Measurements from ENCODE around the gene TM2D3.

Gene TM2D3

GRCh38 chr15:101625980-101626379 lies 26.2 kb downstream of the TM2D3 start:
- TF ChIP-seq CTCF (IDR thresholded peaks at IDR 0.05; ENCODE audit: borderline replicate concordance, insufficient read depth, low read depth, low read length): no peak
- no peak overlapping the region for H3K4me3 ChIP-seq (ENCODE audit: low read depth, low read length)

- no peak overlapping the region for H3K4me3 ChIP-seq (ENCODE audit: low read depth, low read length)
- TF ChIP-seq CTCF (IDR thresholded peaks at IDR 0.05; ENCODE audit: borderline replicate concordance, insufficient read depth, low read depth, low read length): no peak
Observed at GRCh38 chr15:101625184-101625583, 27.0 kb downstream of the TM2D3 start.

- H3K4me3 ChIP-seq (ENCODE audit: low read depth, low read length): no peak overlapping the region
- no peak for TF ChIP-seq CTCF (IDR thresholded peaks at IDR 0.05; ENCODE audit: borderline replicate concordance, insufficient read depth, low read depth, low read length)
Observed at GRCh38 chr15:101623367-101624304, 28.5 kb downstream of the TM2D3 start.

- no peak for TF ChIP-seq CTCF (IDR thresholded peaks at IDR 0.05; ENCODE audit: borderline replicate concordance, insufficient read depth, low read depth, low read length)
- H3K4me3 ChIP-seq (ENCODE audit: low read depth, low read length): no peak overlapping the region
Observed at GRCh38 chr15:101621961-101622360, 30.2 kb downstream of the TM2D3 start.

GRCh38 chr15:101620671-101621070 lies 31.5 kb downstream of the TM2D3 start:
- no peak for TF ChIP-seq CTCF (IDR thresholded peaks at IDR 0.05; ENCODE audit: borderline replicate concordance, insufficient read depth, low read depth, low read length)
- H3K4me3 ChIP-seq (ENCODE audit: low read depth, low read length): no peak overlapping the region

- H3K4me3 ChIP-seq (ENCODE audit: low read depth, low read length): no peak overlapping the region
- TF ChIP-seq CTCF (IDR thresholded peaks at IDR 0.05; ENCODE audit: borderline replicate concordance, insufficient read depth, low read depth, low read length): no peak
Observed at GRCh38 chr15:101619615-101619865, 32.6 kb downstream of the TM2D3 start.
